ENCODE measurements around the gene UNC45B.
"Not testable (repeated sequence)": the region's sequence is repeated elsewhere in the genome, so short reads cannot be mapped to it uniquely, and the experiment has no call there.

The UNC45B gene

DNA sequence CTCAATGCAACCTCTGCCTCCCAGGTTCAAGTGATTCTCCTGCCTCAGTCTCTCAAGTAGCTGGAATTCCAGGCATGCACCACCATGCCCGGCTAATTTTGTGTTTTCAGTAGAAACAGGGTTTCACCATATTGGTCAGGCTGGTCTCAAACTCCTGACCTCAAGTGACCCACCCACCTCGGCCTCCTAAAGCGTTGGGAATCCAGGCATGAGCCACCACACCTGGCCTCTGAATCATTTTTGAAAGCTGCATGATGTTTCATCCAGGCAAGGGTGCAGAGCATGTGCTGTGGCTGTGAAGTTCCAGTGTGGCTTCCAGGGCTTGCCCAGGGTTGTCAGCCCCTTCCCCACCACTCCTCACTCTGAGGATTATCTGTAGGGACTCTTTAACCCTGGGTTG is 24.7 kb downstream of the UNC45B start:
- DNase-seq (ENCODE audit: low spot score): not testable (repeated sequence)

DNA sequence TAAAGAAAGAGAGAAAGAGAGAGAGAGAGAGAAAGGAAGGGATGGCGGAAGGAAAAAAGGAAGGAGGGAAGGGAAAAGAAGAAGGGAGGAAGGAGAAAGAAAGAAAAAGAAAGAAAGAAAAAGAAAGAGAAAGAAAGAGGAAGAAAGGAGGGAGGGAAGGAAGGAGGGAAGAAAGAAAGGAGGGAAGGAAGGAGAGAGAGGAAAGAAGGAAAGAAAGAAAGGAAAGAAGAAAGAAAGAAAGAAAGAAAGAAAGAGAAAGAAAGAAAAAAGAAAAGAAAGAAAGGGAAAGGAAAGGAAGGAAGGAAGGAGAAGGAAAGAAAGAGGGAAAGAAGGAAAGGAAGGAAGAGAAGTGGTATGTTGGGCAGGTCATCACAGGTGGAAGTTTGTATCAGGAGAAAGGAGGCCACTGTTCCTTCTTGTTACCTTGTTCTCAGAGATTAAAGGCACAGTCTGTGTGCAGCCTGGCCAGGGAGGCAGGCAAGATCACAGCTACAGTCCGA is 27.3 kb downstream of the UNC45B start:
- no peak for DNase-seq (ENCODE audit: low spot score)

DNA sequence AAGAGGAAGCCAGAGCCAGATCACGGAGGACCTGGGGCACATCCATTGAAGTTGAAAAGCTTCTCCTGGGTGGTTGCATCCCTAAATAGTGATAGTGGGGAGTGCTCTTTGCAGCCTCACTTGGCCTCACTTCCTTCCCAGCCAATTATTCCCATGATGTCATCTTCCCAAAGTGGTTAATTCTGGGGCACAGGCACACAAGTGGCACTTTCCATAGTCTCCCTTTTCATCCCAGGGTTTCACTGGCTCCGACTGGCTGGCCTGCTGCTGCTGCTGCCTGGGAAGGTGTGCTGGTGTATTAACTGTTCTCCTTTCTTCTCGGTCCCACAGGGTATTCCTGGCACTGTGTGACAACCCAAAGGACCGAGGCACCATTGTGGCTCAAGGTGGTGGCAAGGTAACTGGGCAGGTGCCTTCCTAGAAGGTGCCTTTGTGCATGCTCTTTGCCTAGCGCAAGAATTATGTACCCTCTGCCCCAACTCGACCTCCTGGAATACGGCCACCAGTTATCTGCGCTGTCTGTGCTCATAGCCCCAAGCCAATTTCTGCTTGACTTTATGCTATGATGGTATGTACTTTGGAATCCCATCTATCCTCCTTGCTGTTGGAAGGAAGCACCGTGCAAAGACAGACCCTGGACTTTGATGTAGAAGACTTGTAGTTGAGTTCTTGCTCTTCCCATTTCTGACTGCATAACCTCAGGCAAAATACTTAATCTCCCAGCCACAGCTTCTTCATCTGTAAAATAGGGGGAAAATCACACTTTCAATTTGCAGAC is 28.2 kb downstream of the UNC45B start:
- no peak for DNase-seq (ENCODE audit: low spot score)

DNA sequence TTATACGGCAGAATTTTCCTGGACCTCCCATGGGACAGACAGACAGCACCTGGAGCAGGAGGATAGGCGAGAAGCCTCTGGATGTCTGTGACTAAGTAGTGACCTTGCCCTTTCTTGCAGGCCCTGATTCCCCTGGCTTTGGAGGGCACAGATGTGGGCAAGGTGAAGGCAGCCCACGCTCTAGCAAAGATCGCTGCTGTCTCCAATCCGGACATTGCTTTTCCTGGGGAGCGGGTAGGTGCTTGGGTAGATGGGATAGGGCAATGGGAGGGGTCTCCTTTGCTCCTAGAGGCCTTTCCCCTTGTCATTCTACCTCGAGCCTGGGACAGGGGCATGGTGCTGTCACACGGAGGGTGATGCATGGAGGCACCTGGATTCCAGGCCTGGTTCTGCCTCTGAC is 29.3 kb downstream of the UNC45B start:
- no peak for DNase-seq (ENCODE audit: low spot score)

DNA sequence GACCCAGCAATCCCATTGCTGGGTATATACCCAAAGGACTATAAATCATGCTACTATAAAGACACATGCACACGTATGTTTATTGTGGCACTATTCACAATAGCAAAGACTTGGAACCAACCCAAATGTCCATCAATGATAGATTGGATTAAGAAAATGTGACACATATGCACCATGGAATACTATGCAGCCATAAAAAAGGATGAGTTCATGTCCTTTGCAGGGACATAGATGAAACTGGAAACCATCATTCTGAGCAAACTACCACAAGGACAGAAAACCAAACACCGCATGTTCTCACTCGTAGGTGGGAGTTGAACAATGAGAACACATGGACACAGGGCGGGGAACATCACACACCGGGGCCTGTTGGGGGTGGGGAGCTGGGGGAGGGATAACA is 31.8 kb downstream of the UNC45B start:
- DNase-seq (ENCODE audit: low spot score): not testable (repeated sequence)

DNA sequence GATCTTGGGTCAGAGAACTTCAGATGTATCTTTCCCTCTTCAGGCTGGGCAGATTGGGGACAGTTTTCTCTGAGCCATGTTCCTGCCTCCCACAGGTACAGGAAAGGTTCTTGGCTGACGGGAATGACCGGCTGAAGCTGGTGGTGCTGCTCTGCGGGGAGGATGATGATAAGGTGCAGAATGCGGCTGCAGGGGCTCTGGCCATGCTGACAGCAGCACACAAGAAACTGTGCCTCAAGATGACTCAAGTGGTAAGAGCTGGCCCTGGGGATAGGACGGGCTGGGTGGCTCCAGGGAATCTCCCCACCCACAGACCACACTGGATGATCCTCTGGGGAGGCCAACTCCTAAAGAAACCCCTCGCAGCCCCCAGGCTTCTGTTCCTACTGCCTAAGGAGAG is 35.7 kb downstream of the UNC45B start:
- DNase-seq (ENCODE audit: low spot score): no peak

DNA sequence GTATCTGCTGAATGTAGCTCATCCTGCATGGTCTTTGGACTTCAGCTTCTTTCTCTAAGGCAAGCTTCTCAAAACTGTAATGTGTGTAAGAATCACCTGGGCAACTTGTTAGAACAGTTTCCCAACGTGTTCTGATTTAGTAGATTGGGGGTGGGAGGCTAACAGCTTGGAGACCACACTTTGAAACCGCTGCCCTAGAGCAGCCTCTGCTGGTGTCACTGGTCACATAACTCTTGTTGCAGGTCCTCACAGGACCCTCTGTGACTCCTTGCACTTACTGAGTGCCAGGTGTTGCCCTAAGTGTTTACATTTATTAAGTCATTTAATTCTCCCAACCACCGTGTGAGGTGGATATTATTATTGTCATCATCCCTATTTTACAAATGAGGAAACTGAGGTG is 36.7 kb downstream of the UNC45B start:
- no peak for DNase-seq (ENCODE audit: low spot score)

DNA sequence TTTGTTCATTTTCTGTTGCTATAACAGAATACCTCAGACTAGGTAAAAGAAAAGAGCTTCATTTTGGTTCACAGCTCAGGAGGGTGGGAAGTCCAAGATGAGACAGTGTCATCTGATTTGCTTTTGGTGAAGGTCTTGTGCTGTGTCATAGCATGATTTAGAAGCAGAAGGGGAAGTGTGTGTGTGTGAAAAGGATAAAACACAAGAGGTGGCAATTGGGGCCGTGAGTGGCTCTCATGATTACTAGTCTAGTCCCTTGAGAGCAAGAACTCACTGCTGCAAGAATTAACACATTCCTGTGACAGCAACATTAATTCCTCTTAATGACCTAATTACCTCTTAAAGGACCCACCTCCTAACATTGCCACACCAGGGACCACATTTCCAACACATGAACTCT is 38.2 kb downstream of the UNC45B start:
- no peak for DNase-seq (ENCODE audit: low spot score)

DNA sequence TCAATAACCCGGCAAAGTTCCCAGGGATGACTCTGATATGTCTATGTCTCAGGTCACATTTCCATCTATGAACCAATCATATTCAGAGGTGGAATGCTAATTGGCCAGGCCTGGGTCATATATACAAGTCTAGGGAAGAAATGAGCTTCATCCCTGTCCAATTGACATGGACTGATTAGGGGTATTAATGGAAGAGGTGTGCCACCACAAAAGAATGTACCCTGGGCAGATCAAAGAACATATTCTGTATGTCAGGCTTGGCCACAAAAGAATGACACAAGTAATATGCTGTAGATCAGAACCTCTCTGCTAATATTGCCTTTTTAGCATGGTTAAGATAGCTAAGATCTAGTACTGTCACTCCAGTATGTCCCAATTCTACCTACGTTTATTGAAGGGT is 39.9 kb downstream of the UNC45B start:
- no peak for DNase-seq (ENCODE audit: low spot score)

DNA sequence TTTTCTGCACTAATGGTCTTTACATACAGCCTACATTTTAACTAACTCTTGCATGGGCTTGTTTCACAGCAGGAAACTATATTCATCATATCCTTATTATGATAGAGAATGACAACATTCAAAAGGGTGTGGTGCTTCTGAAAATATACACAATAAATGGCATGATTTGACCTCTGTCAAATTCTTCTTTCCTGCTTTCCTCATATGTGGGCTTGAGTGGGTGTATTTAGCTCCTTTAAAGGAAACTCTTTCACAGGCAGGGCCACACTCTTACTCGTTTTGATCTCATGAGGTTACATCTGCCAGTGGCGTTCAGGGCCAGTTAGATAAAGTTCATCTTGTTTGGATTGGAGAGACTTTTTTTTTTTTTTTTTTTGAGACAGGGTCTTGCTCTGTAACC is 40.5 kb downstream of the UNC45B start:
- DNase-seq (ENCODE audit: low spot score): no peak

DNA sequence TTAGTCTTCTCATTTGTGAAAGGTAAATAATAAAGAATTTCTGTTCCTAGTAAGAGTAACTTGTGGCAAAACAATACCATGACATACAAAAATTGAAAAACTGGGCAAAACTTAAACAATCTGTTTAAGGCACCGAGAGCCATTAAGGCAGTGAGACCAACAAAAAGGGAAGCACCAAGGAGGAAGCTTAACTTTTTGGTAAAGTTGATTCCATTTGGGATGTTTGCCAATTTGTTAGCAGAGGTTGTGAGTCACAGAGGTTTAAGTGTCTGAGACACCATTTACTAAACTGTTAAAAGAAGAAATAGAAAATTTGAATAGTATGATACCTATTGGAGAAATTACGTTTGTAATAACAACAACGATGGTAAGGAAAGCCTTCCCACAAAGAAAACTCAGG is 41.7 kb downstream of the UNC45B start:
- no peak for DNase-seq (ENCODE audit: low spot score)

DNA sequence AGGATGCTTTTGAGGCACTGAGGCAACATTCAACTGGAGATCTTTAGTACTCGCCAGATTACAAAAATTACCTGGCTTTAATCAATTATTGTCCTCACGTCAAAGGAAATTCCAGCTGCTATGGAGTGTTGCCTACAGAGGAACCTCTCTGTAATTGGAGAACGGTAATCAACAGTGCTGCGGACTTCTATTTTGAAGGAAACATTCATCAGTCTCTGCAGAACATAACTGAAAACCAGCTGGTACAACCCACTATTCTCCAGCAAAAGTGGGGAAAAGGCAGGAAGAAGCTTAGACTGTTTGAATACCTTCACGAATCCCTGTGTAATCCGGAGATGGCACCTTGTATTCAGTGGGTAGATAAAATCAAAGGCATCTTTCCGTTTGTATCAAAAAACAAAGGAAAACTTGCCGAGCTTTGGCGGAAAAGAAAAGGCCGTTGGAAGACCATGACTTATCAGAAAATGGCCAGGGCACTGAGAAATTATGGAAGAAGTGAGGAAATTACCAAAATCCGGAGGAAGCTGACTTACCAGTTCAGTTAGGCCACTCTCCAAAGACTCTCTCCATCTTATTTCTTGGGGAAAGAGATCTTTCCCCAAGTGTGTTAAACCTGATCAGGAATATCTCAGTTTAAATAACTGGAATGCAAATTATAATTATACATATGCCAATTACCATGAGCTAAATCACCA is 43.5 kb downstream of the UNC45B start:
- no peak for DNase-seq (ENCODE audit: low spot score)

DNA sequence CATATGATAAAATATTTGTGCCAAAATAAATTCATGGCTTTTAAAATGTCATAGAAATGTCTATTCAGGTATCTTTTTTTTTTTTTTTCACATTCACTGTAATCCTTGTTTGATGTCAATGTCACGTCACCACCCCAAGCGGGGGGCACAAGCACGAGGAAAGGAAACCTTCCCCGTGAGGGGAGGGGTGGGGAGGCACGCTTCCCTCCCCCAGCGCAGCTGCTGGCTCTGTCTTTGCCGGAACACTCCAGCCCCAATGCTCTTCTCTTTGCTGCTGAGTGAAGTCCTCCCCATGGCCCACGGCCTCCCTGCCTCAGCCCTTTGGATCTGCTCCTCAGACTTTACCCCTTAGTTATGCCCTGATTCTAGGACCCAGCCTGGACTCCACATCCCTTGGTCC is 45.1 kb downstream of the UNC45B start:
- no peak for DNase-seq (ENCODE audit: low spot score)

DNA sequence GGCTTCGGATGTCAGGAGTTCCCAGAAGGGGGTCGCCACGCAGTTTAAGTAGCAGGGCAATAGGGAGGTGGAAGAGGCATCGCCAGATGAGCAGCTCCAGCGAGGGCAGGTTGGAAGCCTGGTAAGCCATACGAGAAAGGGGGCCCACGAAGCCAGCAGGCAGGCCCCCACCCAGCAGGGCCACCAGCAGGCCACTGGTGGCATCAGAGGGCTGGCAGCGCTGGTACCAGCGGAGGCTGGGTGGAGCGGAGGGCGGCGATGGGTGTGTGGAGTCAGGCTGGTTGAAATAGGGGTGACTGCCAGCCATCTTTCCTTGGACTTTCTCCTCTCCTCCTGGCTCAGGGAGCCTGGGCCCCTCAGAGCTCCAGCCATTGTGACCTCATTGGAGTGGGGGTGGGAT is 46.4 kb downstream of the UNC45B start, which contains the start of gene SLC35G3:
Gene SLC35G3 (minus strand): TSS at position 393 of the 400 bp plus-strand sequence. CDS start 86 bp downstream, at position 307.
- not testable (repeated sequence) for DNase-seq (ENCODE audit: low spot score)

DNA sequence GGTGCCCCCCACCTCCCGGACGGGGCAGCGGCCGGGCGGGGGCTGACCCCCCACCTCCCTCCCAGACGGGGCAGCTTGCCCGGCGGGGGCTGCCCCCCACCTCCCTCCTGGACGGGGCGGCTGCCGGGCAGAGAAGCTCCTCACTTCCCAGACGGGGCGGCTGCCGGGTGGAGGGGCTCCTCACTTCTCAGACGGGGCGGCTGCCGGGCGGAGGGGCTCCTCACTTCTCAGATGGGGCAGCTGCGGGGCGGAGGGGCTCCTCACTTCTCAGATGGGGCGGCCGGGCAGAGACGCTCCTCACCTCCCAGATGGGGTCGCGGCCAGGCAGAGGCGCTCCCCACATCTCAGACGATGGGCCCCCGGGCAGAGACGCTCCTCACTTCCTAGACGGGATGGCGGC is 47.4 kb downstream of the UNC45B start:
- DNase-seq (ENCODE audit: low spot score): not testable (repeated sequence)

DNA sequence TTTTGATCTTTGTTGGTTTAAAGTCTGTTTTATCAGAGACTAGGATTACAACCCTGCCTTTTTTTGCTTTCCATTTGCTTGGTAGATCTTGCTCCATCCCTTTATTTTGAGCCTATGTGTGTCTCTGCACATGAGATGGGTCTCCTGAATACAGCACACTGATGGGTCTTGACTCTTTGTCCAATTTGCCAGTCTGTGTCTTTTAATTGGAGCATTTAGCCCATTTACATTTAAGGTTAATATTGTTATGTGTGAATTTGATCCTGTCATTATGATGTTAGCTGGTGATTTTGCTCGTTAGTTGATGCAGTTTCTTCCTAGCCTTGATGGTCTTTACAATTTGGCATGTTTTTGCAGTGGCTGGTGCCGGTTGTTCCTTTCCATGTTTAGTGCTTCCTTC is 55.0 kb downstream of the UNC45B start:
- DNase-seq (ENCODE audit: low spot score): not testable (repeated sequence)

DNA sequence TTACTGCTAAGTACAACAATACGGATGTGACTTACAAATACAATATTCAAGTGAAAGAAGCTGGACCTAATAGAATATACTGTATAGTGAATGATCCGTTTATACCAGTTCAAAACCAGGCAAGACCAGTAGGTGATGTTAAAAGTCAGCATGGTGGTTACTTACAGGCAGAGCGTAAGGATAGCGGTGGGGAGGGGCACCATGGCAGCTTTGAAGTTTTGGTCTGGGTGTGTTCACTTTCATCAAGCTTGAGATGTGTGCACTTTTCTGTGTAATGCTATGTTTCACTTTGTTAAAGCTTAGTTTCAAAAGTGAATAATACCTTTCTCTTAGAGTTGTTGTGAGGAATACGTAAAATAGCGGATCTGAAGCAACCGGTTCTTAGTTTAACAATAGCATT is 63.1 kb downstream of the UNC45B start:
- no peak for DNase-seq (ENCODE audit: low spot score)

DNA sequence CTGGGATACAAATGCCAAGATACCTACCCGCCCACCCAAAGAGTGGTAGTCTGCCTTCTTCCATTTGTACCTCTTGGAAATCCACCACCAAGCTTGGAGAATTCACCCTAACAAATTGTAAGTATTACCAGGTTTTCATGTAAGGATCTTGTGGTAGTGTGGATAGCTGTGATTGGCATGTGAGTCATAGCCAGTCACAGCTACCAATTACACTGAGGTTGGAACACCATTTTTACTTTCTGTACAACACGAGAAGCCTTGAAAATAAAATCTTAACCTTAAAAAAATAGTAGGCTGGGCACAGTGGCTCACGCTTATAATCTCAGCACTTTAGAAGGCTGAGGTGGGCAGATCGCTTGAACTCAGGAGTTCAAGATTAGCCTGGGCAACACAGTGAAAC is 65.1 kb downstream of the UNC45B start:
- no peak for DNase-seq (ENCODE audit: low spot score)

DNA sequence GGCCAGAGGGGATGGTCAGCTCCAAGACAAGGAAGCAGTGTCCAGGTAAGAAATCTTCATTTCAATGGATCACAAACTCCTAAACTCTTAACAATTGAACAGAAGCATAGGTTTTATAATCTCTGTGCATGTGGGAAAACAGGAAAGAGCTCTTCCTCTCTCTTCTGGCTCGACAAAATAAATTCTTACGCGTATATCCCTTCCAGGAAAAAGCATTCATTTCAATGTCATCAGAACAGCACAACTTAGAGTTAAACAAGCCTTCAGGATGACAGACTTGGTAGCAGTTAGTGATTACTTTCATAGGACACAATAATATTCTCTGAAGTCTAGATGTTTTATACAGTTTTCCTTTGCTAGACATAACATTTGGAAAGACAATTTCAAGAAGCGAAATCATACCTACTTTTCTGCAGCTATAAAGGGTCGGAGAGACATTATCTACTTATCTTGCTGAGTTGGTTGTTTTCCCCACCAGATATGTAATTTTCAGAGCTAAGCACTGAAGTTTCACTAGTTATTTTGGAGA is 65.9 kb downstream of the UNC45B start:
- DNase-seq (ENCODE audit: low spot score): no peak

DNA sequence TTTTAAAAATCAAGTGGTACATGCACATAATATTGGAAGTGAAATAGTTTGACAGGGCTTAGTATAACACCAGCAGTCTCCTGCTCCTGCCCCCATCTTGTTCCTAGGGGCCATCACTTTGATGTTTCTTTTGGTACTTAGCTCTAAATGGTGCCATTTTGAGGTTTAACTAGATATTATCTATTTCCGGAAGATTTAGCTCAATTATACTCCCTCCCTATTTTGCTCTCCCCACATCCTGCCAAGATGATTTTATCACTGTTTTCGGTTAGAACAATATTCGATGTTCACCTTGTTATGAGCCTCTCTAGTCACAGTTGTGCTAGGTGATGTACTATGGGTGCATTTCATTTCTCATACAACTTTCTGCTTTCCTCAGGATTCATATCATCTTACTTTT is 66.6 kb downstream of the UNC45B start:
- DNase-seq (ENCODE audit: low spot score): no peak

DNA sequence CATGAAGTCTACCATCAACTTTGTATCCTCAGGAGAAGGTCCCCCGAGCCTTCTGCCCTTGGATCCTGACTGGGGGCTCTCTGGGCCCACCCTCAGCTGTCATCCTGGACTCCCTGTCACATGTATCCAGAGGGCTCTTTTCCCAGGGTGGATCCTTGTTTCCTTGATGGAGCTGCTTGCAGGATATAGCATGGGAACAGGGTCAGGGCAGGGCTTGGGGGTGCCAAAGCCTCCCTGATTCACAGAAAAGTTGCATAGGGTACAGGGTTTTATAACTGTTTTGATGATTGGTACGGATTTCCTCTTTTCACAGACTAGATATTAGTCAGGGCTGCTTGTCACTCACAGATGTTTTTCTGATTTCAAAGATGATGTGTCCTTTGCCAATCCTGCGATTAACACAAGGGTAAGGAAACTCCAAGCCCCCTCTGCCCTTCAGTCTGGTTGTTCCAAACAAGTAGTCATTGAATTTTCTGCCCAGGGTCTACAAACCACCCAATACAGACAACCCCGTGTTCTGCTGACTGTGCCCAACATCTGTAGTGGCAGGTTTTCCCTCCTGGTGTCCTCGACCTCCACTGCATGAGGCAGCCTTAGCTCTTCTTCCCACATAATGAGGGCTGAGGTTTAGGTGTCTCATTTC is 67.1 kb downstream of the UNC45B start:
- DNase-seq (ENCODE audit: low spot score): no peak

DNA sequence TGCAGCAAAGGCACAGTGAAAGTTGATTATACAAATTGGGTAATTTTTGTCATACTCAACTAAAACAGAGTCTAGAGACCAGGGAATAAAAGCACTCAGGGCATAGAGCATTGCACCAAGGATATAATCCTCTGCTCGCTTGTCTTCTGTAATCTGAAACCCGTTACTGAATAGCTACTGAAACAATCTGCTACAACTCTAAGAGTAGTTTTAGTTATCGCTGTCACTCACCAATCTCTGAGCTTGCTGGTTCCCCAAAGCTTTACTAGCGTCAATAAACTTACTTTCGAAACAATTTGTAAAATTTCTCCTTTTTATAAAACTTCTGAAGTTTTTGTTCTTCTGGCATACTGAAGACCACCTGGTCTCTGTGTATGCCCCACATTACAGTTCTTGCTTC is 69.5 kb downstream of the UNC45B start:
- DNase-seq (ENCODE audit: low spot score): no peak

DNA sequence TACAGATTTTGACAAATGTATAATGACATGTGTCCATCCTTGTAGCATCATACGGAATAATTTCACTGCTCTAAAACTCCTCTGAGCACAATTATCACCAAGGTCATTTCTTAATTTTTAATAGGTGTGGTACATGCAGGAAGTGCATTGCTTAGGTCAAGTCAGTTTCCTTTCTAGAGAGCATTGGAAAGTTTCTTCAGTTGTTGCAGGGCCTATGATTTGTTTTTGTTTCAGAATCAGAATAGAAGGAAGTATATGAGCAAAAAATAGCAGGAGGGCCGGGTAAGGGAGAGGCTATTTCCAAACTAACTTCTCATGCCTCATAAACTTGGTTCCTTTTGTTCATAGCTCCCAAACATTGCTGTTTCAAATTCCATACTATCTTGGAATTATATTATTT is 71.3 kb downstream of the UNC45B start:
- no peak for DNase-seq (ENCODE audit: low spot score)
